HG02678 (cell line): Measurements from ENCODE around the gene SDK2.

ENCODE experiments used
- ATAC-seq: cut with Tn5 transposase; IDR thresholded peaks from one replicate; pipeline ENCODE4 v1.9.1; 2021; ENCODE audit warnings: mild to moderate bottlenecking, moderate library complexity; ENCODE audit not compliant: unreplicated experiment

SDK2 gene

DNA sequence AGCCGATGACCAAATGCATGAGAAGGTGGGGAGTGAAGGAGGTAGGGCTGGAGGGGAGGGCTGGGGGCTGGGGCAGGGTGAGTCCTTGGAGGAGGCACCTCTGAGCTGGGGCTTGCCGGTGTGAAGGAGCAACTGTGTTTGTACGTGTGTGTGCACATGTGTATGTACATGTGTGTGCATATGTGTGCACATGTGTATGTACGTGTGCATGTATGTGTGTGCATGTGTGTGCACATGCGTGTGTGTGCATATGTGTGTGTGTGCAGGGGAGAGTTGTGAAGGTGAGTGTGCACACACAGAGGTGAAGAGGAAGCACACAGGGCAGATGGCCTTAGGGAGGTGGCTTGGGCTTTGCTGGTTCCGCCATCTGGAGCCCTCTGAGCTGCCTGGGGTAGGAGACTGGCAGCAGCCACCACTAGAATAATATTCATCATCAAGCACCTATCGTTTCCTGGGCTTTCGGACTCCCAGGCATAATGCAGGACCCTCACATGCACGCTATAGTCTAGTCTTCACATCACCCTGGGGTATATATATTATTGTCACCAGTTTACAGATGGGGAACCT, 211.5 kb downstream of the SDK2 start:
- ATAC-seq, result no peak

DNA sequence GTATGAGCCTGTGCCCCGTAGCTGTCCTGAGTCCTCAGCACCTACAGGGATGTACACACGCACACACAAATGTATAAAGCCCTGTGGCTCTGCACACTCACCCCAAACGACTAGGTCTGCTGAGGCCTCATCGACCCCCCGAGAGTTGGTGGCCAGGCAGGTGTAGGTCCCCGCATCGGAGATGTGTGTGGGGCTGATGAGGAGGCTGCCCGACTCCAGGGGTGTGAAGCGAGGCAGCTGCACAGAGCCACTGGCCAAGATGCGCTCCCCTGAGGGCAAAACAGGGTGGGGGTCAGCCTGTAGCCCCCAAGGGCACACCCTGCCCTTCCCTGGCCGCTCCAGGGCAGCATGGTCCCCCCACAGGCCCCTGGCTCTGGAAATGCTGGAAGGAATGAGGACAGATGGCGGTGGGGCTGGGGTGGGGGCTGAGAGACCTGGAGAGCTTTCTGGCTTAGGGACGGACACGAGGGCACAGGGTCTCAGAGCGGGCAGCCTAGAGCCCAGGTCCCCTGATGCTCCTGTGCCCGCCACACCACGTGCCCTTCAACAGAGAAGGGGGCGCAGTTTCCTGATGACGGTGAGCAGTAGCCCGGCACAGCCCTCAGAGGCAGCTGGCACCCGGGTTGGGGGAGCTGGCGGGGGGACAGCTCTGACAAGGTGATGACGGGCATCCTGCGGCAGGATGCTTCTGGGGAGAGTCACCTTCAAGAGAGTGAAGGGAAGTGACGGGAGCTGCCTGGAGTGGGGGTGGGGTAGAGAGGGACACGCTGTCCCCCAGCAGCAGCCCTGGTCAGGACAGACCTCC, 212.6 kb downstream of the SDK2 start:
- ATAC-seq, result no peak

DNA sequence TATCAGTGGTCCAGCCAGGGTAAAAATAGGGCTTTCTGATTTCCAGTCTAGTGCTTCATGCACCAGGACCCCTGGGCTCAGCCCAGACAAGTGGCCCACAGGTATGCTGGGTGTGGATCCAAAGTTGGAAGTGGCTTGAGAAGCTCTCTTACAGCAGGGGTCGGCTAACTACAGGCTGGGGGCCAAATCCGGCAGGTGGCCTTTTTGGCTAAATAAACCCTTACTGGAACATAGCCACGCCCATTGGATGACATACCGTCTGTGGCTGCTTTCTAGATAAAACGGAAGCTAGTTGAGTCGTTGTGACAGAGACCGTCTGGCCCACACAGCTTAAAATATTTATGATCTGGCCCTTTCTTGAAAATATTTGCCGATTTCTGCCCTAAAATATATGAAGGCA, 213.4 kb downstream of the SDK2 start:
- ATAC-seq, result no peak

DNA sequence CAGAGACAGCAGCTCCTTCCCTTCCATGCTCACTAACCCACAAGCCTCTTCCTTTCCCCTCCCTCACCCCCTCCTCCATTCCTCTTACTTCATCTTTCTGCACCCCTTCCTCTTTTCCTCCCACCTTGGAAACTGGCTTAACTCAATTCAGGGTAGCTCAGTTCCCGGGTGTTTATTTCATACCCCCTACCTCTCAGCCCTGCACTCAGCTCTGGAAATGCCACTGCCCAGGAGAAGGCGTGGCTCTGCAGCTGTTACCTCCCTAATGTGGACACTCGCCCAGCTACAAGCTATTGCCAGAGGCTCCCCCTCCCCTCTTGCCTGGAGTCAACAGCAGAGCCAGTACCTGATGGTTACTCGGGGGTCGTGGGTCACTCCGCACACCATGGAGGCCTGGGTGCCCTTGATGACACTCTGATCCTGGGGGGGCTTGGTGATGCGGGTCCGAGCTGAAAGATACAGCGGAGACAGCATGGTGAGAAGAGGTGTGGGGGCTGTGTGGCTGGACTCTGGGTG, 214.0 kb downstream of the SDK2 start:
- ATAC-seq, result no peak

DNA sequence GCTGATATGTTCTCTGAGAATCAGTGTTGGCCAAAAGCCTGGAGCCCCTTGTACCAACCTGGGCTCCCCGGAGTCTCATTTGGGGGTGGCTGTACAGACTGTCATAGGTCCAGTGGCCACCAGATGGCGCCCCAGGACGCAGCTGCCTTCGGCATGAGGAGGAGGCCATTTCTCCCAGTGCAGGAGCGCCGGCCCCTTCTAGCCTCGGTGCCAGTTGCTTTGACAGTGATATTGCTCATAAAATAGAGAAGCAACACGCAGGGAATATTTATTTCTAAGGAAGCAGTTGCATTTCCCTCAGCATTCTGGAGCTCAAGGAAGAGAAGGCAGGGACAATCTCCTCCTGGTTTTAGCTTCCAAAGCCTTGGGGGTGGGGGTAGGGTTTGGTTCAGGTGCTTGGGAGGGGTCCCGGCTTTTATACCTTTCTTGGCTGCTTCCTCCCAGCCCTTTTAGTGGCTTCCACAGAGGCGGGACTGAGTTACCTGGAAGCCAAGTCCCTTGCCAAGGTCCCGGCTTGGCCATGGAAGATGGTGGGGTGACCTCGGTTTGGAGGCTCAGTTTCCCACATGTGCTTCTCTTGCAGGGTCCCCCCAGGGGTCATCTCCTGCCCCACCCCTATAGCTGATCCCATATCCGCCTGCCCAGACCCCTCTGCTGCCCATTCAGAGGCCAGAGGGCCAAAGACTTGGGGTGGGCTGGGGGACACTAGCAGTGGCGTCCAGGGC, 214.6 kb downstream of the SDK2 start:
- no peak for ATAC-seq

DNA sequence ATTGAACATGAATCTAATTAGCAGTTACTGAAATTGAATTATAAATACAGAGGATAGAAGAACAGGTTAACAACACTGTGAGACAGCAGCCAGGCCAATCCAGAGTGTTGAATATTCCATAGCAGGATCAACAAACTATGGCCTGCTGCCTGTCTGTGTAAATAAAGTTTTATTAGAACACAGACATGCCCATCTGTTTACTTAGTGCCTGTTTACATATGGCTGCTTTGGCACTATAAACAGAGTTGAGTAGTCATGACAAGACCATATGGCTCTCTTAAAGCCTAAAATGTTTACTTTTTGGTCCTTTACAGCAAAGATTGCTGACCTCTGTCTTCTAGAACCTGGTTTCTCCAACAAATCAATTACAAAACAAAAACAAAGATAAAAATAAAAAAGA, 217.0 kb downstream of the SDK2 start:
- ATAC-seq, result no peak

DNA sequence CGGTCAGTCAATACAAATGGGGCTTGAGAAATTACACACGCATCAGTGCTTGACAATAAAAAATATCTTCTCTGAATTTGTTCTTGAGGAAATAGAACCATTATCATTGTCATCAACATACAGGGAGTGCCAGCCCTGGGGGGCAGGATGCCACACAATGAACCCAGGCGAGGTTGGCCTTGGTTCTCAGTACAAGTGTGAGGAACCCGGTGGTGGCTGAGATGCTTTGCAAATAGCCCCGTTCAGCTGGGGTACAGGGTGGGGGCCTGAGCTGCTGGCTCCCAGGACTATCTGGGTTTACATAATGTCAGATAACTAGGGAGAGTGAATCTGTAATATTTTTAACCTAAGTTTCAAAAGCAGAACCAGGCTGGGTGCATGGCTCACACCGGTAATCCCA, 219.7 kb downstream of the SDK2 start:
- no peak for ATAC-seq

DNA sequence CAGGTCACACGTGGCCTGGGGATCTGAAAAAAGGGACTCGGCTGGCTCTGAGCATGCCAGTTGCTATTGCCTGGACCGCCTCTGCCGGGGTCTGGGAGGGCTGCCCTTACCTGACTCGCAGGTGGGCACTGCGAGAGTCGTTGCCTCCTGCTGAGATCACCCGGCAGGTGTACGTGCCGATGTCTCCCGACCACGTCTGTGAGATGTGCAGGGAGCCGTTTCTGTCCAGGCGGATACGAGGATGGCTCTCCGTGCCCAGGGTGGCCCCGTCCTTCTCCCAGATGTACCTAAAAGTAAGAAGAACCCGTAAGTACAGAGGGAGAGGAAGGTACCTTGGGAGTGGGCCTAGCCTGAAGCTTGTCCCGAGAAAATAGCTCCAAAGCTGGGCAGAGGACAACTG, 220.4 kb downstream of the SDK2 start:
- ATAC-seq, result no peak

DNA sequence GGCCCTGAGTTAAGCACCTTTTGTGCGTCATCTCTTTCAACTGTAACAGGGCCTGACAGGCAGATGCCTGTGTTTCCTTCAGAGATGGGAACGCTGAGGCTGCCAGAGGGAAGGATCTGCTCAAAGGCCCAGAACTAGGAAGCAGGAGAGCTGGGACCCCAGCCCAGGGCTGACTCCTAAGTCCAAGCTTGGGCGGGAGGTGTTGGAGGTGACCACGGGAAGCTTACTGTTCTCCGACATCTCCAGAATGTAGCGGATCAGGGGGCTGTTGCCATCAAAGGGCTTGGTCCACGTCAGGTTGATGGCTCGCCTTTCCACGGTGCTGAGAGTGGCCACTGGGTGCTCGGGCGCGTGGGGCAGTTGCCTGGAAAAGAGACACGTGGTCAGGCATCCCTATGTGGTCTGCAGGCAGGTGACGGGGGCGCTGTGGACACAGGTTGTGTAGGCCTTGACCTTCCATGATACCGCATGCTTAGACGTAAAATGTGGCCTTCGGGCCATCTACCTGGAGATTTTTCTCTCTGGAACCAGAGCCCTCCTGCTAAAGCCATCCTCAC, 221.0 kb downstream of the SDK2 start:
- ATAC-seq, result no peak

DNA sequence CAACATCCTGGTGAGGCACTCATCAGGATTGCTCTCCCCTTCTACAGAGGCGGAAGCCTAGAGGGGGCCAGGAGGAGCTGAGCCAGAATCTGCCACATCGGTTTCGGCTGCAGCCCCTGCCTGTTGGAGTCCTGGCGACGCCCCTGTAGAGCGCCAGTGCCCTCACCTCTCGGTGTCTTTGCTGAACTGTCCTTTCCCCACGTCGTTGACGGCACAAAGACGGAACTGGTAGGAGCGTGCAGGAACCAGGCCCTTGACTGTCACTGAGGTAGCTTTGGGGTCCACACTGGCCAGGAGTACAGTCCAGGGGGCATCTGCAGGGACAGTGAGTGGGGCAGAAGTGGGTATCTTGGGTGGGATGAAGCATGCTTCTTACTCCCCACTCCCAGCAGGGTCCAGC, 222.1 kb downstream of the SDK2 start:
- no peak for ATAC-seq

DNA sequence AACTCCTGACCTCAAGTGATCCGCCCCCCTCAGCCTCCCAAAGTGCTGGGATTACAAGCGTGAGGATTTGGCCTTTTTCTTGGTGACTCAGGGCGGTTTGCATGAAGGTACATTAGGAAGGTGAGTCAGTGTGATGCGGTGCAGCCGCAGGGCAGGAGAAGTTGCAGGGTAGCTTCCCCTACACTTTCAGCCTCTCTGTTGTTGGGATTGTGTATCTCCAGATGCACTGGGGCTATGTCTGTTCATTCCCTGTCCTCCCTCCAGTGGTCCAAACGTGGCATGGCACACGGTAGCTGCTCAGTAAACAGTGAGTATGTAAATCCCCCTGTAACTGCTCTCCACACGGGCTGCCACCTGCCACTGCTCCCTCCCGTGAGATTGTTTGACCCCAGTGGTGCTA, 223.3 kb downstream of the SDK2 start:
- no peak for ATAC-seq

DNA sequence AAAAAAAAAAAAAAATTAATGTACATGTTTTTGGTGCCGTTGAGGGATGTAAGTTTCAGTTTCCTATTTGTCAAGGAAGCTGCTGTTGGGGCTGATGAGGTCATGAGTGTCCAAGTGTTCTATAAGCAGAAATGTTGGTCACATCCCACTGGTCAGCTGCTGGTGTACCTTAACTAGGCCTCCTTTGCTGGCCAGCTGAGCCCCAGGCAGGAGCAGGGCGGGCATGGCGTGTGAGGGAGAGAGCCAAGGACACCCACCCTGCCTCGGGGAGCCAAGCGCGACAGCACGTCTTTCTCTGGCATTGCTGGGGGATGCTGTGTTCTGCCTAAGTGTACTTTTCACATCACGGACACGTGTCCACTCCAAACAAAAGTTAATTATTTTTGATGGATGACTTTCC, 224.4 kb downstream of the SDK2 start:
- no peak for ATAC-seq

DNA sequence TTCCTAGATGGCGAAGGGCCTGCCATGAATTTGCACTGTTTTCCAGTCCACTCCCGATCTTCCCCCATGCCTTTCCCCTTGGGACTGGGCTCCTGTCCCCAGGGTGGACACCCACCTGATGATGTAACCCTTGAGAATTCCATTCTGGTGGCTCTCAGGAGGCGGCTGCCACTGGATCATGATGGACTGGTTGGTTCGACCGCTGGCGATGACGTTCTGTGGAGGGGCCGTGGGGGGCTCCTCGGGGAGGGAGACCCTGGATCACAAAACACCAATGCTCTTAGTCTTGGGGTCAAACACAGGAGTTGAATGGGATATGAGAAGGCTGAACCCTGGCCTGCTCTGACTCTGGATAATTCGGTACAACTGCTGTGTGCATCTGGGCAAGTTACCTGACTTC, 225.2 kb downstream of the SDK2 start:
- ATAC-seq, result no peak

DNA sequence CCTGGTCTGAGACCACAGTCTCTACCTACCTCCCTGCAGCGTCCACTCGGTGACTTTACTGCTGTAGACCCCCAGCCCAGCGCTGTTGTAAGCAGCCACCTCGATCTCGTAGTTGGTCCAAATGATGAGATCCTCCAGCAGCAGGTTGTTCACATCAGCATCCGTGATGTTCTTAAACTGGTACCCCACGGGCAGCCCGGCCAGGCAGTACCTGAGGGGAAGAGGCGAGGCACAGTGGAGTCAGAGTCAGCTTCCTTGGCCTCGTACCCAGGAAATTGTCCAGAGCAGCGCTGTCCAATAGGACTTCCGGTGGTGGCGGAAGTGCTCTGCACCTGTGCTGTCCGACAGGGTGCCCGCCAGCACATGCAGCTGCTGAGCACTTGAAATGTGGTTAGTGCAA, 228.5 kb downstream of the SDK2 start:
- no peak for ATAC-seq

DNA sequence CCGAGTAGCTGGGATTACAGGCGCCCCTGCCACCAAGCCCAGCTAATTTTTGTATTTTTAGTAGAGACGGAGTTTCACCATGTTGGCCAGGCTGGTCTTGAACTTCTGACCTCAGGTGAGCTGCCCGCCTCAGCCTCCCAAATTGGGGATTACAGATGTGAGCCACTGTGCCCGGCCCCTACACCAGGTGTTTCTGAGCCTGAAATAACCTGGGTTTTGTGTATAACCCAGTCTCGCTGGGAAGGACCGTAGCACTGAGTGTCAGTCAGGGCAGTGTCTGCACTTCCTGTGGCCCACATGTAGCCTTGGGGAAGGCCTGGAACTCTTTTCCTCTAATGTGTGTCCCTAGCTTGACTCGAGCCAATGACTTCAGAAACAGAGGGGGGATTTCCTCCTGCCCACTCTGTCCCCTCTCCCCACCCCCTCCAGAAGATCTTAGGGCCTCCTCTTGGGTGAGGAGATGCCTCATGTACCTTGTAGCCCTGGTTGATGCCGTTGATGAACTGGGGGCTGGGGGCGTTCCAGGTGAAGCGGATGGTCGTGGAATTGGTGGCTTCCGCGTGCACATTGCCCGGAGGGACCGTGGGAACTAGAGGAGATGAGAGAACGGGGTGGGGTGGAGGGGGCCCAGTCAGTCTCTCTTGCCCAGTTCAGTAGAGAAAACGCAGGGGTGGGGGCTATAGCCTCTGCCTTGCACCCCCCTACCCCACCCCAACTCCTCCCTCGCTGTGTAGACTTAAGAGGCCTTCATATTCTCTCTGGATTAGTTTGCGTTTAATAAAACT, 229.9 kb downstream of the SDK2 start:
- no peak for ATAC-seq

DNA sequence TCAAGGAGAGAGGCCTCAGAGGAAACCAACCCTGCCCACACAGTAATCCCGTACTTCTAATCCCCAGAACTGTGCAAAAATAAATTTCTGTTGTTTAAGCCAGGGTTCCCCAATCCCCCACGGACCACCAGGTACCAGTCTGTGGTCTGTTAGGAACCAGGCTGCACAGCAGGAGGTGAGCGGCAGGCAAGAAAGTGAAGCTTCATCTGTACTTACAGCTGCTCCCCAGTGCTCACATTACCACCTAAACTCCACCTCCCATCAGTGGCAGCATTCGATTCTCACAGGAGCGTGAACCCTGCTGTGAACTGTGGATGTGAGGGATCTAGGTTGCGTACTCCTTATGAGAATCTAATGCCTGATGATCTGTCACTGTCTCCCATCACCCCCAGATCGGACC, 231.3 kb downstream of the SDK2 start:
- ATAC-seq, result no peak

DNA sequence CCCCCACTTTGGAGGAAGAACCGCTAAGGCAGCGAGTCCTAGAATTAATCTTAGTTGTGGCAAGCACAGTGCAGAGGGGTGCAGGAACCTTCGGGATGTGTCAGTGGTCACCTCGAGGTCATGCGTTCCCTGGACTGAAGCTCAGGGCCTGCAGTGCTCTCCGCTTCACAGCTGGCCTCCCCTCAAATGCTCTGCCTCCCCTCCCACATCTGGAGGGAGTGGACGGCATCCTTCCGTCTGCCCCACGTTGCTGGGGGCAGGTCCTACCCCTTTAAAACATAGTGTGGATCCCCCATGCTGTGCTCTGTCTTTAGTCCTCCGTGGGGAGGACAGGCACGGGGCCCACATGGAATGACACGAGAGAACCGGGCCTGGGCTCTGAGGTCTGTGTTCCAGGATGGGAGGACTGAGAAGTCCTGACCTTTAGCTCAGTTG, 232.9 kb downstream of the SDK2 start:
- no peak for ATAC-seq

DNA sequence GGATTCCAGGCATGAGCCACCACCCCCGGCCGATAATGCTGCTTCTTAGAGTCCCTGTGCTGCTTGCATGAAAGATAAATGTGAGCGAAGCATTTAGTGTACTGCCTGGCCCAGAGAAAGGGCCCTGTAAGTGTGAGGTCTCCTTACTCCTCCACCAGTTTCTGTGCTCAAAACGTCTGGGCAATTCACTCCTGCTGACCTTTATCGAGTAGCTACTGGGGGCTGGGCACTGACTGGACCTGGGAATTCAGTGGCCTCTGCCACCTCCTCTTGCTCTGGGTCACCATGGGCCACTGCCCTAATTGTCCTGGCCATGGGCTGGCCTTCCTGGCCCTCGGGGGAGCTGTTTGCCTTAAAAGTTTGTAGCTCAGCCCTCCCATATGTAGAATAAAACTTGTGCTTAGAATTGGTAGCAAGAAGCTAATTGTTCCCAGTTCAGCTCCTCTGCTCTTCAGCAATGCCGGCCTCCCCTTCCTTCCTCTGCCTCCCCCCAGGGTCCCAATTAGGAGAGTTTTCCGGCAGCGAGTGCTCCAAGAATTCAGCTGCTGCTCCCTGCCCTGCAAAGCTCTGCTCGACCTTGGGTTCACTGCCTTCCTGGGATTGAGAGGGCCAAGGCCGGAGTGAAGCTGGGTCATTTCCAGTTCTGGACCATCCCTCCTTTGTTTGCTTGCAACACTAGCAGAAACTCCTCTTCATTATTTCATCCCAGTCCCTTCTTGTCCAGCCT, 233.5 kb downstream of the SDK2 start:
- no peak for ATAC-seq

DNA sequence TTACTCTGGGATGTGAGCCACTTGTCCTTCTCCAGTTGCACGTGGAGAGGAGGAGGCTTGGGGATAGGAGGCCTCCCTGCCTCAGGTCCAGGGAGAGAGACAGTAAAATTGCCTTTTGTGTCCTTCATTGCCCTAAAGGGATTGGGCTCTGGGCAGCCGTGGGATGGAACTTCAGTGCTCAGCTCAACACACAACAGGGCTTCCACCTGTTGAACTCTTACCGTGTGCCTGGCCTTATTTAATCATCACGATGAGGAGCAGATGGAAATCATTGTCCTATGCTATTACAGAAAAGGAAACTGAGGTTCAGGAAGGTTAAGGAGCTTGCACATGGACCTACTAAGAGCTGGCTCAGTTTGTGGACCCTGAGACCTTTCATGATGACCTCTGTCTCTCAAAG, 240.0 kb downstream of the SDK2 start:
- ATAC-seq, result no peak

DNA sequence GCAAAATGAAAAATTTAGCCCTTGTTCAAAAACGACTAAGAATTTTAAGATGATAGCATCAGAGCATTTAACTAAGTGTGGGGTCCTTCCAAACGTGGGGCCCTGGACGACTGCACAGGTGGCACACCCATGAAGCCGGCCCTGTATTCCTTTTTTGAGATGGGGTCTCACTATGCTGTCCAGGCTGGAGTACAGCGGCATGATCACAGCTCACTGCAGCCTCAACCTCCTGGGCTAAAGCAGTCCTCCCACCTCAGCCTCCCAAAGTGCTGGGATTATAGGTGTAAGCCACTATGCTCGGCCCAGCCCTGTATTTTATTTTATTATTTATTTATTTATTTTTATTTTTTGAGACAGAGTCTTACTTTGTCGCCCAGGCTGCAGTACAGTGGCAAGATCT, 241.8 kb downstream of the SDK2 start:
- no peak for ATAC-seq
